Cardiac septum (tissue), 1 donor: ENCODE data around the gene RHEBL1. TPM values are rescaled to one million over a fixed set of nuclear protein-coding genes. Genes with fewer than 3 reads are reported as not detected.

Experiments used
- DNase-seq: peaks from one replicate; pipeline ENCODE4 v3.0.0-alpha.2; 2020; ENCODE audit warnings: low spot score
- intact Hi-C: fragments of 100-400 bp; cut with DNase I; formaldehyde crosslinking; loops from one replicate; pipeline ENCODE4 v1.14.0; 2022
- total RNA-seq: library from RNA; stranded (reverse); fragmentation: NEBNext Ultra II Directional; extraction: Animal tissue kit (Norgen Biotek cat#: 25700); gene quantifications from one replicate; pipeline ENCODE4 v1.2.1, GENCODE V29; 2021
- donor health status: DM: no; HTN: no; CAD: no.

Gene RHEBL1
- total RNA-seq, 1 donor from 2014 or later = 0.38 TPM

GRCh38 chr12:49091056-49091835 lies 21.5 kb upstream of the RHEBL1 start:
- DNase-seq = no peak
- intact Hi-C loops = no loop called here

- peak; percentile 80 for DNase-seq
- intact Hi-C loops = loop anchor here (2.0 kb wide), 2 partner anchors 31 to 145 kb away; no protein-coding TSS in a partner anchor
Measured at GRCh38 chr12:49089821-49090773, 20.3 kb upstream of the RHEBL1 start.

GRCh38 chr12:49088932-49089330 lies 19.2 kb upstream of the RHEBL1 start:
- intact Hi-C loops = loop anchor here (2.0 kb wide), 2 partner anchors 32 to 146 kb away; no protein-coding TSS in a partner anchor
- no peak for DNase-seq

GRCh38 chr12:49088150-49088931 lies 18.6 kb upstream of the RHEBL1 start:
- intact Hi-C loops = loop anchor here (2.0 kb wide), 2 partner anchors 32 to 146 kb away; no protein-coding TSS in a partner anchor
- DNase-seq = peak; percentile 89

GRCh38 chr12:49086116-49086515 lies 16.3 kb upstream of the RHEBL1 start:
- intact Hi-C loops = no loop called here

GRCh38 chr12:49084438-49084837 lies 14.7 kb upstream of the RHEBL1 start:
- no peak for DNase-seq
- intact Hi-C loops = no loop called here

More at GRCh38 chr12:49086116-49086515, 16.3 kb upstream of the RHEBL1 start:
- DNase-seq = no peak

- DNase-seq = no peak
- intact Hi-C loops = no loop called here
Measured at GRCh38 chr12:49079793-49080192, 10.0 kb upstream of the RHEBL1 start.

- intact Hi-C loops = no loop called here
- peak; percentile 58 for DNase-seq
Measured at GRCh38 chr12:49070971-49071370, 1.2 kb upstream of the RHEBL1 start.

- intact Hi-C loops = no loop called here
- DNase-seq = peak; percentile 63
Measured at GRCh38 chr12:49068879-49069506, 786 bp downstream of the RHEBL1 start.

- intact Hi-C loops = no loop called here
- peak; percentile 27 for DNase-seq
Measured at GRCh38 chr12:49066120-49066519, 3.7 kb downstream of the RHEBL1 start.

GRCh38 chr12:49064767-49065152 lies 5.0 kb downstream of the RHEBL1 start:
- peak; percentile 33 for DNase-seq
- intact Hi-C loops = loop anchor here (2.0 kb wide), 1 partner anchor 170 kb away; no protein-coding TSS in a partner anchor

- DNase-seq = peak; percentile 26
- intact Hi-C loops = loop anchor here (2.0 kb wide), 1 partner anchor 69 kb away; the partner anchor contains the start of gene TUBA1B
Measured at GRCh38 chr12:49061916-49062315, 7.9 kb downstream of the RHEBL1 start.

GRCh38 chr12:49061157-49061650 lies 8.6 kb downstream of the RHEBL1 start:
- intact Hi-C loops = loop anchor here (2.0 kb wide), 1 partner anchor 70 kb away; the partner anchor contains the start of gene TUBA1B
- DNase-seq = no peak

- DNase-seq = peak; percentile 96
- intact Hi-C loops = loop anchor here (2.0 kb wide), 1 partner anchor 70 kb away; the partner anchor contains the start of gene TUBA1B
Measured at GRCh38 chr12:49060237-49061156, 9.3 kb downstream of the RHEBL1 start, which contains the start of gene KMT2D. KMT2D (minus strand) TSS chr12:49060794; CDS start chr12:49055324, 5,470 bp downstream.

GRCh38 chr12:49059299-49060171 lies 10.2 kb downstream of the RHEBL1 start:
- DNase-seq = no peak
- intact Hi-C loops = loop anchor here (2.0 to 5.0 kb wide), 2 partner anchors 42 to 71 kb away; partner anchors contain the start of genes PRKAG1 and TUBA1B

- DNase-seq = no peak
- intact Hi-C loops = loop anchor here (5.0 kb wide), 1 partner anchor 42 kb away; the partner anchor contains the start of gene PRKAG1
Measured at GRCh38 chr12:49059045-49059298, 10.8 kb downstream of the RHEBL1 start.
